ENCODE data around the gene ECHDC3. TPM values are rescaled to one million over a fixed set of nuclear protein-coding genes. Genes with fewer than 3 reads are reported as not detected.

The ECHDC3 gene
- polyA plus RNA-seq, 2 of the 4 experiments (the other 2 are of a cell fraction), result 6.0 to 6.1 TPM

- no peak for TF ChIP-seq CTCF (IDR thresholded peaks at IDR 0.05)
- no peak for TF ChIP-seq EHF (CRISPR knock-in tag; IDR thresholded peaks at IDR 0.05)
Observed at GRCh38 chr10:11762706-11763500, 20.7 kb downstream of the ECHDC3 start (continued).

GRCh38 chr10:11763501-11763861 is 21.3 kb downstream of the ECHDC3 start:
- H3K27ac ChIP-seq, result no peak overlapping the region
- no peak for FAIRE-seq
- WGBS (ENCODE audit: missing lambda C conversion rate), result 50% methylated on average over 8 of the region's 8 CpGs
- H3K4me1 ChIP-seq, result no peaks in the 10 kb centered on the region
- no peaks in the 10 kb centered on the region for H3K9me3 ChIP-seq
- H3K4me3 ChIP-seq, result no peak overlapping the region
- no peak for DNase-seq (ENCODE audit: low read depth in 1 of 2, low spot score in 1 of 2)
- ATAC-seq, result no peak
- no peak overlapping the region for H3K4me2 ChIP-seq
- TF ChIP-seq NR3C1 (IDR thresholded peaks at IDR 0.05) (no peak), ZSCAN20 (CRISPR knock-in tag; IDR thresholded peaks at IDR 0.05) (no peak), CTCF (IDR thresholded peaks at IDR 0.05) (no peak)
- CTCF ChIA-PET, result interaction anchor here (1.0 kb wide), 1 partner anchor 248 kb away, joined by 3 read pairs; no protein-coding TSS in a partner anchor
- POLR2A ChIA-PET, result no interaction called here

- DNase-seq (ENCODE audit: low read depth in 1 of 2, low spot score in 1 of 2), result no peak
- no peak for TF ChIP-seq HDAC2 (IDR thresholded peaks at IDR 0.05)
- no peak for TF ChIP-seq HMGXB4 (CRISPR knock-in tag; IDR thresholded peaks at IDR 0.05; ENCODE audit: borderline replicate concordance)
- no peak for TF ChIP-seq KDM5A (IDR thresholded peaks at IDR 0.05)
- no peak for TF ChIP-seq EHMT2 (IDR thresholded peaks at IDR 0.05; ENCODE audit: low read depth)
- no peak for TF ChIP-seq FOXS1 (CRISPR knock-in tag; IDR thresholded peaks at IDR 0.05)
- no peak for TF ChIP-seq EP300 (IDR thresholded peaks at IDR 0.05)
- no peak for TF ChIP-seq KDM1A (IDR thresholded peaks at IDR 0.05; ENCODE audit: low read depth)
- no peak for TF ChIP-seq TFCP2L1 (CRISPR knock-in tag; IDR thresholded peaks at IDR 0.05)
- TF ChIP-seq ELK1 (IDR thresholded peaks at IDR 0.05; ENCODE audit: low read depth, low read length), result no peak
- no peak for TF ChIP-seq ZC3H11A (IDR thresholded peaks at IDR 0.05)
- TF ChIP-seq REST (IDR thresholded peaks at IDR 0.05), result no peak
- no peak for TF ChIP-seq CBX2 (IDR thresholded peaks at IDR 0.05; ENCODE audit: borderline replicate concordance, low read depth)
- no peak for TF ChIP-seq MAFK (IDR thresholded peaks at IDR 0.05; ENCODE audit: partially characterized antibody)
- no peak for TF ChIP-seq NFE2L2 (conservative IDR thresholded peaks at IDR 0.05; ENCODE audit: low read length)
- no peak for TF ChIP-seq TP53 (CRISPR knock-in tag; IDR thresholded peaks at IDR 0.05)
- TF ChIP-seq PHF8 (IDR thresholded peaks at IDR 0.05; ENCODE audit: borderline replicate concordance, low read depth), result no peak
- TF ChIP-seq POLR2AphosphoS2 (conservative IDR thresholded peaks at IDR 0.05; ENCODE audit: low read length), result no peak
- TF ChIP-seq HEYL (CRISPR knock-in tag; IDR thresholded peaks at IDR 0.05), result no peak
- TF ChIP-seq EHF (CRISPR knock-in tag; IDR thresholded peaks at IDR 0.05), result no peak
- TF ChIP-seq ZNF302 (CRISPR knock-in tag; IDR thresholded peaks at IDR 0.05), result no peak
- H3K4me1 ChIP-seq, result no peaks in the 10 kb centered on the region
- WGBS (ENCODE audit: missing lambda C conversion rate), result 57% methylated on average over 6 of the region's 6 CpGs
- ChIA-PET POLR2A (no interaction called here), CTCF (interaction anchor here (0.9 to 1.7 kb wide), 4 partner anchors 18 to 250 kb away, joined by 3 to 5 read pairs (median 4); no protein-coding TSS in a partner anchor)
- H3K4me3 ChIP-seq, result no peak overlapping the region
- no peak for FAIRE-seq
- H3K27ac ChIP-seq, result no peak overlapping the region
- ATAC-seq, result no peak
- H3K9me3 ChIP-seq, result no peaks in the 10 kb centered on the region
- H3K4me2 ChIP-seq, result no peak overlapping the region
Observed at GRCh38 chr10:11765141-11765540, 23.0 kb downstream of the ECHDC3 start.
